ENCODE results near the gene RPL32. TPM values are rescaled to one million over a fixed set of nuclear protein-coding genes. Genes with fewer than 3 reads are reported as not detected.
"Not testable (repeated sequence)": the region's sequence is repeated elsewhere in the genome, so short reads cannot be mapped to it uniquely, and the experiment has no call there.

RPL32 gene
- total and polyA plus RNA-seq, 8 donors = 71.5 to 3,985 (median 2,039) TPM

DNA sequence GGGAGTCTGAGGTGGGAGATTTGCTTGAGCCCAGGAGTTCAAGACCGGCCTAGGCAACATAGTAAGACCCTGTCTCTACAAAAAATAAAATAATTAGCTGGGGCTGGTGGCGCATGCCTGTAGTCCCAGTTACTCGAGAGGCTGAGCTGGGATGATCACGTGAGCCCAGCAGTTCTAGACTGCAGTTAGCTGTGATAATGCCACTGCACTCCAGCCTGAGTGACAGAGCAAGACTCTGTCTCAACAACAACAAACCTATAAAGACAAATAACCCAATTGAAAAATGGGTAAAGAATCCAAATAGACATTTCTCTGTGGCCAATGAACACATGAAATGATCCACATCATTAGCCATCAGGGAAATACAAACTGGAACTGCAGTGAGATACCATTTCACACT lies 1.1 kb upstream of the RPL32 start:
- intact Hi-C loops (cut with DNase I; ENCODE audit: low total_unique reads) = no loop called here
- Histone ChIP-seq H3K4me3 (no peak overlapping the region), H3K36me3 (peaks cover 24 to 26% (median 26%) of the 10 kb centered on the region in 4 donors), H3K4me1 (peaks cover 27 to 39% (median 31%) of the 10 kb centered on the region in 4 donors), H3K27ac (no peak overlapping the region), H3K27me3 (no peaks in the 10 kb centered on the region), H3K9me3 (no peaks in the 10 kb centered on the region)
- WGBS, 5 donors = 88 to 97% (median 92%) methylated on average over 4 of the region's 4 CpGs
- no peak for TF ChIP-seq POLR2A (IDR thresholded peaks at IDR 0.05)
- TF ChIP-seq EP300 (IDR thresholded peaks at IDR 0.05) = no peak
- no peak for TF ChIP-seq POLR2AphosphoS5 (IDR thresholded peaks at IDR 0.05)
- TF ChIP-seq, protein P1, sequence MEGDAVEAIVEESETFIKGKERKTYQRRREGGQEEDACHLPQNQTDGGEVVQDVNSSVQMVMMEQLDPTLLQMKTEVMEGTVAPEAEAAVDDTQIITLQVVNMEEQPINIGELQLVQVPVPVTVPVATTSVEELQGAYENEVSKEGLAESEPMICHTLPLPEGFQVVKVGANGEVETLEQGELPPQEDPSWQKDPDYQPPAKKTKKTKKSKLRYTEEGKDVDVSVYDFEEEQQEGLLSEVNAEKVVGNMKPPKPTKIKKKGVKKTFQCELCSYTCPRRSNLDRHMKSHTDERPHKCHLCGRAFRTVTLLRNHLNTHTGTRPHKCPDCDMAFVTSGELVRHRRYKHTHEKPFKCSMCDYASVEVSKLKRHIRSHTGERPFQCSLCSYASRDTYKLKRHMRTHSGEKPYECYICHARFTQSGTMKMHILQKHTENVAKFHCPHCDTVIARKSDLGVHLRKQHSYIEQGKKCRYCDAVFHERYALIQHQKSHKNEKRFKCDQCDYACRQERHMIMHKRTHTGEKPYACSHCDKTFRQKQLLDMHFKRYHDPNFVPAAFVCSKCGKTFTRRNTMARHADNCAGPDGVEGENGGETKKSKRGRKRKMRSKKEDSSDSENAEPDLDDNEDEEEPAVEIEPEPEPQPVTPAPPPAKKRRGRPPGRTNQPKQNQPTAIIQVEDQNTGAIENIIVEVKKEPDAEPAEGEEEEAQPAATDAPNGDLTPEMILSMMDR (IDR thresholded peaks at IDR 0.05) = no peak
- no peak for DNase-seq

DNA sequence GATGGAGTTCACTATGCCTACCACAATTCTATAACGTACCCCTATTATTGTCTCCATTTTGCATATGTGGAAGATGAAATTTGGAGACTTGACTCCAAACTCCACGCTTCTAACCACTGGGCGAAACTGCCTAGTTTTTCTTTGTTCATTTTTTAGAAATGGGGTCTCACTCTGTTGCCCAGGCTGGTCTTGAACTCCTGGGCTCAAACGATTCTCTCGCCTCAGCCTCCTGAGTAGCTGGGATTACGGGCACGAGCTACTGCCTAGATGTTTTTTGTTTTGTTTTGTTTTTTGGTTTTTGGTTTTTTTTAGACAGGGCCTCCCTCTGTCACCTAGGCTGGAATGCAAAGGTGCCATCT lies 584 bp upstream of the RPL32 start:
- intact Hi-C loops (cut with DNase I; ENCODE audit: low total_unique reads) = no loop called here
- Histone ChIP-seq H3K4me1 (peaks cover 30 to 44% (median 34%) of the 10 kb centered on the region in 4 donors), H3K27ac (peak overlapping the region in 4 of 5 donors; percentile 86 to 96 (median 90)), H3K4me3 (peak overlapping the region in 3 of 4 donors; percentile 19 to 99 (median 87)), H3K27me3 (no peaks in the 10 kb centered on the region), H3K9me3 (no peaks in the 10 kb centered on the region), H3K36me3 (peaks cover 29 to 31% (median 31%) of the 10 kb centered on the region in 4 donors)
- TF ChIP-seq EP300 (IDR thresholded peaks at IDR 0.05) (no peak), POLR2A (IDR thresholded peaks at IDR 0.05) (no peak)
- TF ChIP-seq, protein P1 (IDR thresholded peaks at IDR 0.05) = no peak
- DNase-seq = no peak
- WGBS, 5 donors = 34 to 50% (median 42%) methylated on average over 7 of the region's 7 CpGs

DNA sequence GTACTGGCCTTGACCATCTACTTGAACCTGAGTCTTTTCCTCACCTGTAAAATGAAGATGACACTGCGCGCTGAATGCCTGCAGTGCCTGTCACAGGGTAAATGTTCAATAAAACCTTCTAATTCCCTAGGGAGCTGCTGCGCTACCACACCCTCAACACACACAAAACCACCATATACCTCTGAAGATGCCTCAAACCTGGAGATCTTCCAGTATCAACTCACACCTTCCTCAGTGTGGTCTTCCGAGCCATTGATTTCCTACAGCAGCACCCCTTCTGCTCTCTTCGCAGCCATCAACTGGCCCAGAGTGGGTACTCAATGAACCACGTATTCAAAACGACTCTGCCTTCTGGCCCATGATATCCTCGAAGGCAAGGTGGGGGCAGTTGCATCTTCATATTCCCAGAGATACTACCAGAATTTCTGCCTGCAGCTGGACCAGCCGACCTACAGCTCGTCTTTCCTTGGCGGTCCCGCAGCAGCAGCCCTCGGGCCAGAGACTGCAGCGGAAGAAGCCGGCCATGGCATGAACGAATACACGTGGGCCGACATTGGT lies 695 bp downstream of the RPL32 start:
- WGBS, 5 donors = 3 to 7% (median 4%) methylated on average over 18 of the region's 18 CpGs
- H3K4me1 ChIP-seq = peaks cover 30 to 45% (median 37%) of the 10 kb centered on the region in 4 donors

DNA sequence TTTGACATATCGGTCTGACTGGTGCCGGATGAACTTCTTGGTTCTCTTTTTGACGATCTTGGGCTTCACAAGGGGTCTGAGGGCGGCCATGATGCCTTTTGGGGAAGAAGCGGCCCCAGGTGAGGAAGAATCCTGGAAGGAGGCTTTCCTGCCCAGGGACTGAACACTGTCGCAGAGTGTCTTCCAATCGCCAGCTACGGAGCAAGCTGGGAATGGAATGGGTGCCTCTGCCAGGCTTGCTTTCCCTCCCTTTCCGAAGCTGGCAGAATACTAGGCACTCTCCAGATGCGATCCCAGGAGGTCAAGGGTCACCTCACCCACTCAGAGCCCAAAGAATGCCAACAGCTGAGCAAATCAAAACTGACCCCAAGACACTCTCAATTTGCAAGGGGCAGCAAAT lies 1.2 kb downstream of the RPL32 start:
- DNase-seq; intact Hi-C loops (cut with DNase I; ENCODE audit: low total_unique reads); H3K27me3 ChIP-seq; H3K9me3 ChIP-seq: not testable (repeated sequence)
- Histone ChIP-seq H3K36me3 (peaks cover 47 to 49% (median 48%) of the 10 kb centered on the region in 4 donors), H3K4me1 (peaks cover 30 to 45% (median 37%) of the 10 kb centered on the region in 4 donors), H3K4me3 (peak overlapping the region; percentile 72 to 99 (median 81)), H3K27ac (peak overlapping the region in 4 of 5 donors; percentile 86 to 96 (median 90))
- 34 to 52% (median 44%) methylated on average over 10 of the region's 10 CpGs for WGBS, 5 donors

More for the DNA sequence above, 695 bp downstream of the RPL32 start:
- no peak for TF ChIP-seq POLR2AphosphoS5 (IDR thresholded peaks at IDR 0.05)
- TF ChIP-seq EP300 (IDR thresholded peaks at IDR 0.05) = no peak
- TF ChIP-seq POLR2A (IDR thresholded peaks at IDR 0.05) = no peak
- TF ChIP-seq, protein P1 (IDR thresholded peaks at IDR 0.05) = no peak
- intact Hi-C loops (cut with DNase I; ENCODE audit: low total_unique reads) = no loop called here
- H3K27me3 ChIP-seq = no peaks in the 10 kb centered on the region
- peak overlapping the region; percentile 71 to 96 (median 87) for H3K27ac ChIP-seq
- peak overlapping the region; percentile 72 to 99 (median 81) for H3K4me3 ChIP-seq
- peaks cover 42 to 44% (median 43%) of the 10 kb centered on the region in 4 donors for H3K36me3 ChIP-seq
- no peak for DNase-seq
- H3K9me3 ChIP-seq = no peaks in the 10 kb centered on the region

Measured in stomach (tissue), 9 donors.